HT-29 (cell line): ENCODE data around the gene CSF3. TPM values are rescaled to one million over a fixed set of nuclear protein-coding genes. Genes with fewer than 3 reads are reported as not detected.

Experiments
- DNase-seq: peaks from one replicate; pipeline ENCODE4 v3.0.0-alpha.2; 2015; ENCODE audit warnings: low spot score
- total RNA-seq: library from RNA; depleted of rRNA; stranded (reverse); fragments of >200 nt; shearing (Covaris generic); gene quantifications from 2 replicates; pipeline ENCODE4 v1.2.3, GENCODE V29; 2014; rRNA removed

Gene CSF3
- not detected in 2 replicates for total RNA-seq

GRCh38 chr17:40015005-40015997 lies at the start of gene CSF3:
TSS of gene CSF3 (plus strand) at chr17:40015440. CDS start at chr17:40015475, 35 bp downstream.
- DNase-seq, result no peak

- no peak for DNase-seq
Measured at GRCh38 chr17:39966771-39967170, 48.5 kb upstream of the CSF3 start.

GRCh38 chr17:39968761-39969160 lies 46.5 kb upstream of the CSF3 start:
- no peak for DNase-seq

GRCh38 chr17:39969375-39969774 lies 45.9 kb upstream of the CSF3 start:
- DNase-seq, result no peak

GRCh38 chr17:39970157-39970692 lies 45.0 kb upstream of the CSF3 start:
- no peak for DNase-seq

GRCh38 chr17:39971076-39971603 lies 44.1 kb upstream of the CSF3 start:
- DNase-seq, result no peak

- no peak for DNase-seq
Measured at GRCh38 chr17:39972271-39972670, 43.0 kb upstream of the CSF3 start.

GRCh38 chr17:39973496-39973895 lies 41.7 kb upstream of the CSF3 start:
- DNase-seq, result no peak

- peak; percentile 4 for DNase-seq
Measured at GRCh38 chr17:39974433-39974832, 40.8 kb upstream of the CSF3 start.

GRCh38 chr17:39975801-39976200 lies 39.4 kb upstream of the CSF3 start:
- DNase-seq, result no peak

GRCh38 chr17:39979016-39979670 lies 36.1 kb upstream of the CSF3 start:
- no peak for DNase-seq

GRCh38 chr17:39979893-39980350 lies 35.3 kb upstream of the CSF3 start:
- no peak for DNase-seq

- DNase-seq, result peak; percentile 100
Measured at GRCh38 chr17:39980351-39981206, 34.7 kb upstream of the CSF3 start, which contains the start of gene PSMD3. TSS of gene PSMD3 (plus strand) at chr17:39980807. CDS start at chr17:39980971, 164 bp downstream.

GRCh38 chr17:39981207-39981741 lies 34.0 kb upstream of the CSF3 start:
- DNase-seq, result no peak

- DNase-seq, result no peak
Measured at GRCh38 chr17:39981766-39982375, 33.4 kb upstream of the CSF3 start.

- no peak for DNase-seq
Measured at GRCh38 chr17:39988206-39988810, 26.9 kb upstream of the CSF3 start.

GRCh38 chr17:39994448-39994847 lies 20.8 kb upstream of the CSF3 start:
- DNase-seq, result no peak

- DNase-seq, result no peak
Measured at GRCh38 chr17:39995438-39995837, 19.8 kb upstream of the CSF3 start.

- DNase-seq, result no peak
Measured at GRCh38 chr17:39996162-39996561, 19.1 kb upstream of the CSF3 start.

- no peak for DNase-seq
Measured at GRCh38 chr17:39996800-39997199, 18.4 kb upstream of the CSF3 start.
